ENCODE results near the gene GCFC2.

- no peak for TF ChIP-seq CTCF (IDR thresholded peaks at IDR 0.05; ENCODE audit: insufficient read depth, low read length)
- no peak for TF ChIP-seq GABPA (IDR thresholded peaks at IDR 0.05; ENCODE audit: low read depth)
- no peak for TF ChIP-seq SPI1 (IDR thresholded peaks at IDR 0.05; ENCODE audit: borderline replicate concordance, low read depth)
- no peak for TF ChIP-seq POLR2AphosphoS5 (IDR thresholded peaks at IDR 0.05; ENCODE audit: low read depth)
Observed at GRCh38 chr2:75705921-75706320, 4.8 kb downstream of the GCFC2 start.
